H1 (cell line): ENCODE data around the gene ZBTB38. TPM values are rescaled to one million over a fixed set of nuclear protein-coding genes. Genes with fewer than 3 reads are reported as not detected.

Experiments
- CTCF ChIA-PET: fragments of 300-600 bp; sonication (Branson Sonifier 250); formaldehyde crosslinking; loops from one replicate; lab custom pipeline; 2021; ENCODE audit not compliant: partially characterized antibody; lab: Charles Lee
- POLR2A ChIA-PET: fragments of 300-600 bp; sonication (Branson Sonifier 250); formaldehyde crosslinking; loops from one replicate; lab custom pipeline; 2021; ENCODE audit warnings: inconsistent platforms; ENCODE audit not compliant: partially characterized antibody; lab: Charles Lee
- DNase-seq, 2 experiments: peaks; one replicate each; pipeline versions ENCODE4 v3.0.0 to v3.0.0-alpha.2; 2010 to 2022; ENCODE audit warnings: low spot score in 2 of 2, low read depth in 1 of 2, mixed read lengths in 1 of 2
- FAIRE-seq: peaks from 2 replicates; lab custom pipeline; 2011; peaks lifted over from hg19 to GRCh38; lab: Jason Lieb, UNC
- H2AFZ ChIP-seq: 2 replicates; pipeline ENCODE4 v1.8.1; 2012; ENCODE audit warnings: low read length, inconsistent platforms
- H2AK5ac ChIP-seq: 2 replicates; pipeline ENCODE4 v1.6.1; 2013; ENCODE audit warnings: low read depth, low read length
- H2BK120ac ChIP-seq: replicated peaks from 2 replicates; pipeline ENCODE3; 2013; ENCODE audit warnings: low read depth, low read length, inconsistent platforms
- H2BK12ac ChIP-seq: 2 replicates; pipeline ENCODE4 v1.6.1; 2013; ENCODE audit warnings: low read depth, low read length
- H2BK15ac ChIP-seq: 2 replicates; pipeline ENCODE4 v1.6.1; 2013; ENCODE audit warnings: low read length
- H2BK20ac ChIP-seq: 2 replicates; pipeline ENCODE4 v1.6.1; 2013; ENCODE audit warnings: low read length
- H2BK5ac ChIP-seq: 2 replicates; pipeline ENCODE4 v1.6.1; 2013; ENCODE audit warnings: low read depth, low read length
- H3K14ac ChIP-seq: 2 replicates; pipeline ENCODE4 v1.6.1; 2013; ENCODE audit warnings: inconsistent platforms; ENCODE audit not compliant: insufficient read length
- H3K18ac ChIP-seq: 2 replicates; pipeline ENCODE4 v1.6.1; 2013; ENCODE audit warnings: low read length; ENCODE audit errors: extremely low read depth
- H3K23ac ChIP-seq: 2 replicates; pipeline ENCODE4 v1.6.1; 2013; ENCODE audit warnings: inconsistent platforms; ENCODE audit not compliant: insufficient read length
- H3K23me2 ChIP-seq: 2 replicates; pipeline ENCODE4 v1.6.1; 2013; ENCODE audit warnings: low read depth, low read length
- H3K27ac ChIP-seq: 2 replicates; pipeline ENCODE4 v1.6.1; 2011; ENCODE audit warnings: low read depth, low read length, inconsistent platforms
- H3K27me3 ChIP-seq, 4 experiments: replicated peaks in 1 of 4; 1 replicate in 1 of 4; 2 replicates in 3 of 4; pipeline versions ENCODE4 v1.6.1 to v1.8.1; 2011 to 2013; ENCODE audit warnings: low read length in 3 of 4, mild to moderate bottlenecking in 3 of 4, inconsistent platforms in 2 of 4, mixed read lengths in 2 of 4, moderate library complexity in 1 of 4; ENCODE audit not compliant: control insufficient read depth in 3 of 4, insufficient read depth in 3 of 4; ENCODE audit errors: extremely low read depth in 1 of 4
- H3K36me3 ChIP-seq, 4 experiments: 2 replicates each; pipeline versions ENCODE4 v1.6.1 to v1.8.1; 2011 to 2013; ENCODE audit warnings: mild to moderate bottlenecking in 4 of 4, low read length in 3 of 4, moderate library complexity in 2 of 4, control low read depth in 1 of 4, inconsistent platforms in 1 of 4; ENCODE audit not compliant: insufficient read depth in 4 of 4, control insufficient read depth in 2 of 4
- H3K4ac ChIP-seq: replicated peaks from 2 replicates; pipeline ENCODE3; 2013; ENCODE audit warnings: low read length, low read depth, mixed read lengths, inconsistent platforms; ENCODE audit not compliant: insufficient read length
- H3K4me1 ChIP-seq, 4 experiments: replicated peaks in 1 of 4; 1 replicate in 1 of 4; 2 replicates in 3 of 4; pipeline versions ENCODE4 v1.6.1 to v1.8.1; 2011 to 2013; ENCODE audit warnings: low read length in 3 of 4, inconsistent platforms in 2 of 4, mixed read lengths in 1 of 4; ENCODE audit not compliant: insufficient read depth in 4 of 4, control insufficient read depth in 3 of 4
- H3K4me2 ChIP-seq, 2 experiments: 2 replicates each; pipeline versions ENCODE4 v1.6.1 to v1.8.1; 2011 to 2013; ENCODE audit warnings: low read depth in 2 of 2, low read length in 2 of 2, control low read depth in 1 of 2, inconsistent platforms in 1 of 2, mild to moderate bottlenecking in 1 of 2; ENCODE audit not compliant: insufficient read depth in 1 of 2
- H3K4me3 ChIP-seq, 4 experiments: fragments of 200-600, 300-600 bp in 1 of 4; sonication (generic), shearing (Covaris generic), sonication (Bioruptor Twin) in 1 of 4; 2 replicates each; pipeline versions ENCODE4 v1.5.1 to v1.8.1; 2011 to 2016; ENCODE audit warnings: low read length in 4 of 4, low read depth in 3 of 4, control low read depth in 2 of 4, inconsistent platforms in 2 of 4, mild to moderate bottlenecking in 2 of 4, mixed read lengths in 1 of 4, moderate library complexity in 1 of 4; ENCODE audit not compliant: insufficient read depth in 2 of 4; ENCODE audit errors: extremely low read depth in 1 of 4
- H3K56ac ChIP-seq: replicated peaks from 2 replicates; pipeline ENCODE3; 2013; ENCODE audit warnings: low read depth, mild to moderate bottlenecking, mixed read lengths, low read length, inconsistent platforms; ENCODE audit not compliant: insufficient read length
- H3K79me1 ChIP-seq: 2 replicates; pipeline ENCODE4 v1.6.1; 2013; ENCODE audit warnings: low read depth, low read length, control low read depth
- H3K79me2 ChIP-seq, 2 experiments: 2 replicates each; pipeline versions ENCODE4 v1.6.1 to v1.8.1; 2012 to 2013; ENCODE audit warnings: low read length in 2 of 2, mild to moderate bottlenecking in 2 of 2, inconsistent platforms in 1 of 2; ENCODE audit not compliant: insufficient read depth in 2 of 2, control insufficient read depth in 1 of 2
- H3K9ac ChIP-seq, 4 experiments: replicated peaks in 1 of 4; 1 replicate in 1 of 4; 2 replicates in 3 of 4; pipeline versions ENCODE4 v1.6.1 to v1.8.1; 2011 to 2013; ENCODE audit warnings: low read depth in 3 of 4, low read length in 3 of 4, control low read depth in 2 of 4, mild to moderate bottlenecking in 2 of 4, moderate library complexity in 2 of 4, inconsistent platforms in 1 of 4; ENCODE audit errors: extremely low read depth in 1 of 4
- H3K9me3 ChIP-seq, 2 experiments: 2 replicates each; pipeline versions ENCODE4 v1.6.1 to v1.8.1; 2012 to 2013; ENCODE audit warnings: mild to moderate bottlenecking in 2 of 2, moderate library complexity in 2 of 2, control low read depth in 1 of 2, inconsistent platforms in 1 of 2, low read depth in 1 of 2, low read length in 1 of 2, mixed read lengths in 1 of 2; ENCODE audit not compliant: insufficient read depth in 2 of 2
- H4K20me1 ChIP-seq, 2 experiments: replicated peaks in 1 of 2; 2 replicates each; pipeline versions ENCODE3 to v1.8.1; 2011 to 2013; ENCODE audit warnings: inconsistent platforms in 2 of 2, low read length in 2 of 2, mild to moderate bottlenecking in 1 of 2; ENCODE audit not compliant: insufficient read depth in 2 of 2, control insufficient read depth in 1 of 2
- H4K5ac ChIP-seq: 2 replicates; pipeline ENCODE4 v1.6.1; 2013; ENCODE audit warnings: low read length, low read depth, mixed read lengths, inconsistent platforms; ENCODE audit not compliant: insufficient read length
- H4K8ac ChIP-seq: 2 replicates; pipeline ENCODE4 v1.8.0; 2013; ENCODE audit warnings: mild to moderate bottlenecking, moderate library complexity, low read length, inconsistent platforms; ENCODE audit not compliant: insufficient read depth; ENCODE audit errors: extremely low read depth
- H4K91ac ChIP-seq: replicated peaks from 2 replicates; pipeline ENCODE3; 2013; ENCODE audit warnings: low read length, mixed read lengths, inconsistent platforms; ENCODE audit not compliant: insufficient read length
- ATF3 ChIP-seq: IDR thresholded peaks from 2 replicates; pipeline ENCODE4 v1.6.1; 2011; ENCODE audit warnings: low read depth, mild to moderate bottlenecking, low read length; ENCODE audit not compliant: insufficient read depth
- BCL11A ChIP-seq, 2 experiments: IDR thresholded peaks; one replicate each; pipeline ENCODE4 v1.6.1; 2011; ENCODE audit warnings: low read depth in 2 of 2, low read length in 2 of 2, mild to moderate bottlenecking in 2 of 2
- CBX5 ChIP-seq: fragments of 300-800, 300-1000 bp; sonication (generic); IDR thresholded peaks from 2 replicates; pipeline ENCODE4 v1.7.1; 2016; ENCODE audit warnings: antibody characterized with exemption, low read length, low read depth
- CEBPB ChIP-seq: IDR thresholded peaks from 2 replicates; pipeline ENCODE4 v1.6.1; 2012; ENCODE audit warnings: low read depth, low read length
- CHD2 ChIP-seq: IDR thresholded peaks from 2 replicates; pipeline ENCODE4 v1.6.1; 2012; ENCODE audit warnings: low read length, improper control_type of control experiment
- GABPA ChIP-seq: IDR thresholded peaks from 2 replicates; pipeline ENCODE4 v1.6.1; 2011; ENCODE audit warnings: mild to moderate bottlenecking, low read length, moderate library complexity, borderline replicate concordance; ENCODE audit not compliant: insufficient read depth
- JUND ChIP-seq: IDR thresholded peaks from 2 replicates; pipeline ENCODE4 v1.6.1; 2011; ENCODE audit warnings: mild to moderate bottlenecking, improper control_type of control experiment, low read length
- KDM4A ChIP-seq: IDR thresholded peaks from one replicate; pipeline ENCODE4 v1.7.1; 2012; ENCODE audit warnings: low read depth, mild to moderate bottlenecking, moderate library complexity, low read length, inconsistent platforms; ENCODE audit not compliant: severe bottlenecking
- KDM5A ChIP-seq: fragments of 200-600 bp; IDR thresholded peaks from 2 replicates; pipeline ENCODE4 v1.7.1; 2012; ENCODE audit warnings: mild to moderate bottlenecking, low read length, inconsistent platforms, mixed read lengths
- POLR2A ChIP-seq, 2 experiments: IDR thresholded peaks; 1 replicate in 1 of 2; 2 replicates in 1 of 2; pipeline ENCODE4 v1.6.1; 2011; ENCODE audit warnings: low read depth in 2 of 2, low read length in 2 of 2, mild to moderate bottlenecking in 2 of 2; ENCODE audit errors: control extremely low read depth in 1 of 2
- POLR2AphosphoS5 ChIP-seq: IDR thresholded peaks from 2 replicates; pipeline ENCODE4 v1.6.1; 2011; ENCODE audit warnings: low read depth, low read length
- SIRT6 ChIP-seq: IDR thresholded peaks from one replicate; pipeline ENCODE4 v1.7.1; 2012; ENCODE audit warnings: low read length, inconsistent platforms
- SIX5 ChIP-seq: IDR thresholded peaks from 2 replicates; pipeline ENCODE4 v1.6.1; 2011; ENCODE audit warnings: mild to moderate bottlenecking, low read depth, low read length
- WGBS, 2 experiments: shearing (Covaris generic) in 1 of 2; methylation state at CpG; one replicate each; pipeline versions ENCODE4 v1.1.6 to v1.1.7; 2013 to 2015; ENCODE audit warnings: low lambda C conversion rate in 2 of 2, mixed read lengths in 2 of 2, inconsistent platforms in 1 of 2, low coverage in 1 of 2, missing lambda C conversion rate in 1 of 2; ENCODE audit not compliant: insufficient replicate concordance in 2 of 2, insufficient coverage in 1 of 2, insufficient read length in 1 of 2; ENCODE audit errors: extremely low coverage in 1 of 2, missing lambda C conversion rate in 1 of 2; 5-methylcytosine and 5-hydroxymethylcytosine counted together
- polyA plus RNA-seq, 7 experiments: library from polyadenylated mRNA; depleted of rRNA in 3 of 7; stranded (reverse) in 5 of 7; unstranded in 2 of 7; fragments of >200 nt in 5 of 7; fragments of 200-250 nt in 2 of 7; gene quantifications; 1 replicate in 5 of 7; 2 replicates in 1 of 7; 4 replicates in 1 of 7; pipeline versions ENCODE4 v1.2.1 to v1.2.3, GENCODE V29; 2011 to 2013; ENCODE audit warnings: missing spikeins in 2 of 7, mixed read lengths in 2 of 7
- total RNA-seq: library from RNA; stranded (reverse); fragmentation: NEBNext Ultra II Directional; extraction: Animal tissue kit (Norgen Biotek cat#: 25700); gene quantifications from 2 replicates; pipeline ENCODE4 v1.2.1, GENCODE V29; 2021

The ZBTB38 gene
- total and polyA plus RNA-seq, 2 of the 8 experiments (the other 6 are each of a cell fraction or from before 2014, with no cell fraction given) = 4.4 to 10.5 TPM

DNA sequence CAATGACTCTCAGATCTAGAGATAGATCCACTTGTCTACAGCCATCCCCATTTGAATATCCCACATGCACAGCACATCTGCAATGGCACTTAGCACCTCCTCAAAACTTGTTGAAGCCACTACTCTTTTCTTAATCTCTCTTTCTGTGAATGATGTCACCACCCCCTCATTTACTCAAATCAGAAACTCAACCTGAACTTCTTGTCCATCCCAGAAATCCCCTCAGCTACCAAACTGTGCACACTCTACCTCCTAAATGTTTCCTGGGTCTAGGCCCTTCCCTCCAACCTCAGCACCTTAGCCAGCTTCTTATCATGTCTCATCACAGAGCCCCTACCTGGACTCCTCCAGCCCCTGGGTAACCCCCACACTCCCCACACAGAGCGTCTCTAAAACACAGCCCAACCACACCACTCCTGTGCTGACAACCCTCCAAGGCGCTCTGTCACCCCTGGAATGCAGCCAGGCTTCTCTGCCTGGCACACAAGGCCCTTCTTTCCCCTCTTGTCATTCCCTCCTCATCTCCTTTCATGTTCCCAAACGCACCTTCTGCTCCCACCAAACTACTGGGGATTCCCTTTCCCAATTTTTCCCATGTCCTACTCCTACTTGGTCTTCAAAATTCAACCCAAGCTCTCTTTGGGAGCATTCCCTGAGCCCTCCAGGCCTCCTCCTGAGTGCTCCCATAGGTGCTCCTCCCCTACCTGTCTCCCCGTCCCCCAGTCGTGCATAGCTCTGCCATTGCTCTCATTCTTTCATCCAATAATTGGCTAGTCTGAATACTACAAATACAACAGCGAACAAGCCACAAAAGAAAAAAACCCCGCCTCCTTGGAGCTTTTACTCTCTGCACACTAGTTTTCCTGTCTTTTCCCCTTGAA, 39.8 kb upstream of the ZBTB38 start:
- Histone ChIP-seq H3K56ac (no peak overlapping the region), H3K14ac (no peak overlapping the region), H3K4ac (no peak overlapping the region), H2BK120ac (no peak overlapping the region), H3K36me3 (no peaks in the 10 kb centered on the region), H3K79me2 (no peaks in the 10 kb centered on the region), H2AFZ (no peak overlapping the region), H3K4me1 (0 out of 7 replicates have a peak, but pooled peaks cover 0 to 3% (median 0%) of the 10 kb centered on the region in 4 experiments), H3K18ac (no peak overlapping the region), H3K9me3 (no peaks in the 10 kb centered on the region), H3K23ac (no peak overlapping the region), H2AK5ac (no peak overlapping the region), H3K27me3 (no peaks in the 10 kb centered on the region), H3K4me2 (no peak overlapping the region), H3K27ac (no peak overlapping the region), H4K20me1 (no peaks in the 10 kb centered on the region), H2BK5ac (no peak overlapping the region), H2BK20ac (no peak overlapping the region), H3K79me1 (no peaks in the 10 kb centered on the region), H2BK12ac (no peak overlapping the region), H3K23me2 (no peaks in the 10 kb centered on the region), H4K8ac (no peak overlapping the region), H4K91ac (no peak overlapping the region), H4K5ac (no peak overlapping the region), H3K4me3 (no peak overlapping the region), H3K9ac (no peak overlapping the region), H2BK15ac (no peak overlapping the region)
- ChIA-PET POLR2A (interaction anchor here (1.5 kb wide), 1 partner anchor 18 kb away, joined by 4 read pairs; no protein-coding TSS in a partner anchor), CTCF (interaction anchor here (0.8 to 1.5 kb wide), 6 partner anchors 12 to 126 kb away, joined by 3 to 4 read pairs (median 4); no protein-coding TSS in a partner anchor)
- DNase-seq = no peak
- 88% methylated on average over 7 of the region's 7 CpGs; no CpG with 5 or more reads in 1 of the 2 experiments for WGBS, 2 experiments
- FAIRE-seq = no peak
- TF ChIP-seq CBX5 (no peak), POLR2AphosphoS5 (no peak), GABPA (no peak), ATF3 (no peak), SIRT6 (no peak), CEBPB (no peak), JUND (no peak), CHD2 (no peak), SIX5 (no peak), KDM4A (no peak), BCL11A (IDR thresholded peaks at IDR 0.05; ENCODE audit: low read depth in 2 of 2, low read length in 2 of 2) (no peak), POLR2A (IDR thresholded peaks at IDR 0.05; ENCODE audit: control extremely low read depth in 1 of 2, low read depth in 2 of 2, low read length in 2 of 2) (no peak), KDM5A (no peak)
